Measurements from ENCODE around the gene CAMSAP1.

The CAMSAP1 gene

GRCh38 chr9:135779571-135779970 is 127.8 kb downstream of the CAMSAP1 start:
- no peak overlapping the region for H3K9ac ChIP-seq (ENCODE audit: low read depth, low read length, poor library complexity)
- no peak overlapping the region for H3K4ac ChIP-seq (ENCODE audit: low read length)
- no peak overlapping the region for H3K4me2 ChIP-seq (ENCODE audit: insufficient read depth, low read length, poor library complexity, severe bottlenecking)
- H2AK5ac ChIP-seq (ENCODE audit: low read depth, low read length) = peak overlapping the region; percentile 37
- no peak overlapping the region for H2AFZ ChIP-seq (ENCODE audit: low read length)
- H4K8ac ChIP-seq (ENCODE audit: low read depth, low read length) = peak overlapping the region; percentile 17
- no peak overlapping the region for H4K91ac ChIP-seq (ENCODE audit: low read depth, low read length, poor library complexity)
- H3K27ac ChIP-seq (replicated peaks; ENCODE audit: low read length) = no peak overlapping the region
- DNase-seq (ENCODE audit: low spot score) = no peak
- WGBS, 2 donors (ENCODE audit: extremely low coverage in 2 of 2, insufficient read length in 2 of 2, insufficient replicate concordance in 1 of 2) = no CpG with 5 or more reads among the region's 14 CpGs
- no peak overlapping the region for H3K23ac ChIP-seq (ENCODE audit: low read depth, low read length, poor library complexity)
- peak overlapping the region; percentile 35 for H3K18ac ChIP-seq (ENCODE audit: low read length)
- peaks cover 4% of the 10 kb centered on the region for H3K79me1 ChIP-seq (ENCODE audit: low read depth, low read length)
- no peaks in the 10 kb centered on the region for H3K36me3 ChIP-seq (replicated peaks in 1 of 2; ENCODE audit: control insufficient read depth in 2 of 2, insufficient read depth in 2 of 2, low read length in 2 of 2)
- H2BK5ac ChIP-seq (ENCODE audit: low read length) = no peak overlapping the region
- no peaks in the 10 kb centered on the region for H3K9me3 ChIP-seq (replicated peaks in 1 of 2; ENCODE audit: control insufficient read depth in 2 of 2, insufficient read depth in 1 of 2, low read depth in 1 of 2, low read length in 2 of 2)
- H2BK120ac ChIP-seq (ENCODE audit: low read depth, low read length) = no peak overlapping the region
- no peak overlapping the region for H2BK12ac ChIP-seq (ENCODE audit: low read length)
- no peaks in the 10 kb centered on the region for H3K4me1 ChIP-seq (ENCODE audit: control insufficient read depth in 2 of 2, insufficient read depth in 1 of 2, low read depth in 1 of 2, low read length in 2 of 2)
- peak overlapping the region; percentile 79 for H2BK15ac ChIP-seq (ENCODE audit: low read length)
- H3K14ac ChIP-seq (ENCODE audit: low read length) = peak overlapping the region; percentile 21
- peaks cover 0 to 35% (median 0%) of the 10 kb centered on the region in 3 experiments for H3K27me3 ChIP-seq (ENCODE audit: control insufficient read depth in 3 of 3, insufficient read depth in 3 of 3, low read depth in 1 of 3, low read length in 3 of 3)
- H3K4me3 ChIP-seq (ENCODE audit: low read length in 2 of 2) = no peak overlapping the region

GRCh38 chr9:135778421-135778820 is 128.9 kb downstream of the CAMSAP1 start:
- H2AK5ac ChIP-seq (ENCODE audit: low read depth, low read length) = peak overlapping the region; percentile 63
- H3K4me1 ChIP-seq (ENCODE audit: control insufficient read depth in 2 of 2, insufficient read depth in 1 of 2, low read depth in 1 of 2, low read length in 2 of 2) = peaks cover 0 to 7% of the 10 kb centered on the region in 2 donors
- H2BK15ac ChIP-seq (ENCODE audit: low read length) = peak overlapping the region; percentile 17
- H3K9me3 ChIP-seq (replicated peaks in 1 of 2; ENCODE audit: control insufficient read depth in 2 of 2, insufficient read depth in 1 of 2, low read depth in 1 of 2, low read length in 2 of 2) = peaks cover 0 to 4% of the 10 kb centered on the region in 2 donors
- no CpG with 5 or more reads among the region's 19 CpGs for WGBS, 2 donors (ENCODE audit: extremely low coverage in 2 of 2, insufficient read length in 2 of 2, insufficient replicate concordance in 1 of 2)
- H3K4me3 ChIP-seq (ENCODE audit: low read length in 2 of 2) = no peak overlapping the region
- peak overlapping the region; percentile 97 for H3K14ac ChIP-seq (ENCODE audit: low read length)
- H4K91ac ChIP-seq (ENCODE audit: low read depth, low read length, poor library complexity) = no peak overlapping the region
- no peak overlapping the region for H3K4me2 ChIP-seq (ENCODE audit: insufficient read depth, low read length, poor library complexity, severe bottlenecking)
- H3K27ac ChIP-seq (replicated peaks; ENCODE audit: low read length) = no peak overlapping the region
- no peak overlapping the region for H2BK5ac ChIP-seq (ENCODE audit: low read length)
- H3K27me3 ChIP-seq (ENCODE audit: control insufficient read depth in 3 of 3, insufficient read depth in 3 of 3, low read depth in 1 of 3, low read length in 3 of 3) = peaks cover 0 to 29% (median 0%) of the 10 kb centered on the region in 3 experiments
- no peak overlapping the region for H3K9ac ChIP-seq (ENCODE audit: low read depth, low read length, poor library complexity)
- no peak overlapping the region for H2BK12ac ChIP-seq (ENCODE audit: low read length)
- H3K23ac ChIP-seq (ENCODE audit: low read depth, low read length, poor library complexity) = no peak overlapping the region
- H3K36me3 ChIP-seq (replicated peaks in 1 of 2; ENCODE audit: control insufficient read depth in 2 of 2, insufficient read depth in 2 of 2, low read length in 2 of 2) = no peaks in the 10 kb centered on the region
- H2AFZ ChIP-seq (ENCODE audit: low read length) = no peak overlapping the region
- H4K8ac ChIP-seq (ENCODE audit: low read depth, low read length) = no peak overlapping the region
- peaks cover 6% of the 10 kb centered on the region for H3K79me1 ChIP-seq (ENCODE audit: low read depth, low read length)
- no peak overlapping the region for H3K4ac ChIP-seq (ENCODE audit: low read length)
- no peak for DNase-seq (ENCODE audit: low spot score)
- H3K18ac ChIP-seq (ENCODE audit: low read length) = no peak overlapping the region
- H2BK120ac ChIP-seq (ENCODE audit: low read depth, low read length) = no peak overlapping the region

GRCh38 chr9:135777623-135778177 is 129.6 kb downstream of the CAMSAP1 start:
- H3K36me3 ChIP-seq (replicated peaks in 1 of 2; ENCODE audit: control insufficient read depth in 2 of 2, insufficient read depth in 2 of 2, low read length in 2 of 2) = no peaks in the 10 kb centered on the region

GRCh38 chr9:135776893-135777622 is 130.3 kb downstream of the CAMSAP1 start:
- Histone ChIP-seq H2BK15ac (ENCODE audit: low read length) (no peak overlapping the region), H2AK5ac (ENCODE audit: low read depth, low read length) (peak overlapping the region; percentile 79), H2BK120ac (ENCODE audit: low read depth, low read length) (no peak overlapping the region), H3K14ac (ENCODE audit: low read length) (peak overlapping the region; percentile 71), H4K8ac (ENCODE audit: low read depth, low read length) (no peak overlapping the region), H3K36me3 (replicated peaks in 1 of 2; ENCODE audit: control insufficient read depth in 2 of 2, insufficient read depth in 2 of 2, low read length in 2 of 2) (no peaks in the 10 kb centered on the region), H2AFZ (ENCODE audit: low read length) (no peak overlapping the region), H3K9ac (ENCODE audit: low read depth, low read length, poor library complexity) (peak overlapping the region; percentile 60), H3K4me2 (ENCODE audit: insufficient read depth, low read length, poor library complexity, severe bottlenecking) (no peak overlapping the region), H3K27me3 (ENCODE audit: control insufficient read depth in 3 of 3, insufficient read depth in 3 of 3, low read depth in 1 of 3, low read length in 3 of 3) (peaks cover 0 to 19% (median 0%) of the 10 kb centered on the region in 3 experiments), H3K9me3 (replicated peaks in 1 of 2; ENCODE audit: control insufficient read depth in 2 of 2, insufficient read depth in 1 of 2, low read depth in 1 of 2, low read length in 2 of 2) (peaks cover 0 to 4% of the 10 kb centered on the region in 2 donors), H3K4me3 (ENCODE audit: low read length in 2 of 2) (no peak overlapping the region), H3K18ac (ENCODE audit: low read length) (no peak overlapping the region), H3K4ac (ENCODE audit: low read length) (no peak overlapping the region), H3K4me1 (ENCODE audit: control insufficient read depth in 2 of 2, insufficient read depth in 1 of 2, low read depth in 1 of 2, low read length in 2 of 2) (peaks cover 0 to 16% of the 10 kb centered on the region in 2 donors), H2BK5ac (ENCODE audit: low read length) (peak overlapping the region; percentile 53), H3K23ac (ENCODE audit: low read depth, low read length, poor library complexity) (no peak overlapping the region), H4K91ac (ENCODE audit: low read depth, low read length, poor library complexity) (no peak overlapping the region), H3K79me1 (ENCODE audit: low read depth, low read length) (peaks cover 6% of the 10 kb centered on the region), H3K27ac (replicated peaks; ENCODE audit: low read length) (no peak overlapping the region), H2BK12ac (ENCODE audit: low read length) (no peak overlapping the region)
- no peak for DNase-seq (ENCODE audit: low spot score)
- no CpG with 5 or more reads among the region's 25 CpGs for WGBS, 2 donors (ENCODE audit: extremely low coverage in 2 of 2, insufficient read length in 2 of 2, insufficient replicate concordance in 1 of 2)

More at GRCh38 chr9:135777623-135778177, 129.6 kb downstream of the CAMSAP1 start:
- peaks cover 0 to 24% (median 0%) of the 10 kb centered on the region in 3 experiments for H3K27me3 ChIP-seq (ENCODE audit: control insufficient read depth in 3 of 3, insufficient read depth in 3 of 3, low read depth in 1 of 3, low read length in 3 of 3)
- no peak overlapping the region for H4K91ac ChIP-seq (ENCODE audit: low read depth, low read length, poor library complexity)
- no peak overlapping the region for H3K9ac ChIP-seq (ENCODE audit: low read depth, low read length, poor library complexity)
- peak overlapping the region; percentile 53 for H2BK5ac ChIP-seq (ENCODE audit: low read length)
- no peak overlapping the region for H2BK15ac ChIP-seq (ENCODE audit: low read length)
- no peak overlapping the region for H3K18ac ChIP-seq (ENCODE audit: low read length)
- H3K4me2 ChIP-seq (ENCODE audit: insufficient read depth, low read length, poor library complexity, severe bottlenecking) = no peak overlapping the region
- no peak overlapping the region for H3K23ac ChIP-seq (ENCODE audit: low read depth, low read length, poor library complexity)
- H3K4ac ChIP-seq (ENCODE audit: low read length) = no peak overlapping the region
- H3K27ac ChIP-seq (replicated peaks; ENCODE audit: low read length) = no peak overlapping the region
- peaks cover 0 to 13% of the 10 kb centered on the region in 2 donors for H3K4me1 ChIP-seq (ENCODE audit: control insufficient read depth in 2 of 2, insufficient read depth in 1 of 2, low read depth in 1 of 2, low read length in 2 of 2)
- no peak overlapping the region for H2BK120ac ChIP-seq (ENCODE audit: low read depth, low read length)
- peaks cover 0 to 4% of the 10 kb centered on the region in 2 donors for H3K9me3 ChIP-seq (replicated peaks in 1 of 2; ENCODE audit: control insufficient read depth in 2 of 2, insufficient read depth in 1 of 2, low read depth in 1 of 2, low read length in 2 of 2)
- H2AFZ ChIP-seq (ENCODE audit: low read length) = no peak overlapping the region
- no peak overlapping the region for H2BK12ac ChIP-seq (ENCODE audit: low read length)
- peak overlapping the region; percentile 89 for H3K14ac ChIP-seq (ENCODE audit: low read length)
- DNase-seq (ENCODE audit: low spot score) = no peak
- H3K4me3 ChIP-seq (ENCODE audit: low read length in 2 of 2) = no peak overlapping the region
- H3K79me1 ChIP-seq (ENCODE audit: low read depth, low read length) = peaks cover 6% of the 10 kb centered on the region
- no peak overlapping the region for H4K8ac ChIP-seq (ENCODE audit: low read depth, low read length)
- H2AK5ac ChIP-seq (ENCODE audit: low read depth, low read length) = peak overlapping the region; percentile 79
